ENCODE data around the gene C19orf12. TPM values are rescaled to one million over a fixed set of nuclear protein-coding genes. Genes with fewer than 3 reads are reported as not detected.

Gene C19orf12
- total RNA-seq, 1 experiment from 2014 or later, result 17.5 TPM

DNA sequence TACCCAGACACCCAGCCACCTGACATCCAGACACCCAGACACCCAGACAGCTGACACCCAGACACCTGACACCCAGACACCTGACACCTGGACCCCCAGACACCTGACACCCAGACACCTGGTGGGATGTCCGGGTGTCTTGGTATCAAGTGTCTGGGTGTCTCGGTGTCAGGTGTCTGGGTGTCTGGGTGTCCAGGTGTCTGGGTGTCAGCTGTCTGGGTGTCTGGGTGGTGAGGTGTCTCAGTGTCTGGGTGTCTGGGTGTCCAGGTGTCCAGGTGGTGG is 18.6 kb downstream of the C19orf12 start:
- Histone ChIP-seq H2BK20ac (ENCODE audit: low read depth, low read length, poor library complexity, severe bottlenecking) (no peak overlapping the region), H3T11ph (ENCODE audit: low read length) (no peak overlapping the region), H3K9me3 (ENCODE audit: control insufficient read depth, low read depth, low read length) (no peaks in the 10 kb centered on the region), H2AFZ (ENCODE audit: low read length) (no peak overlapping the region), H3K14ac (ENCODE audit: insufficient read depth, low read length) (no peak overlapping the region), H3K4me1 (ENCODE audit: insufficient read depth, low read length) (no peaks in the 10 kb centered on the region), H4K20me1 (ENCODE audit: control insufficient read depth, insufficient read depth, insufficient read length) (no peaks in the 10 kb centered on the region), H3K79me1 (ENCODE audit: insufficient read depth, low read depth, low read length, poor library complexity, severe bottlenecking) (no peaks in the 10 kb centered on the region), H3K23ac (ENCODE audit: insufficient read length, low read depth, low read length) (no peak overlapping the region), H3K4me2 (ENCODE audit: insufficient read depth, insufficient read length, low read length) (no peak overlapping the region), H4K5ac (ENCODE audit: insufficient read length, low read depth, low read length) (no peak overlapping the region), H2BK15ac (ENCODE audit: low read depth, low read length) (no peak overlapping the region), H4K91ac (ENCODE audit: insufficient read length, low read depth, low read length) (no peak overlapping the region), H3K4ac (ENCODE audit: low read depth, low read length) (no peak overlapping the region), H3K79me2 (ENCODE audit: insufficient read depth, low read length) (no peaks in the 10 kb centered on the region), H2BK120ac (ENCODE audit: low read depth, low read length, poor library complexity, severe bottlenecking) (no peak overlapping the region), H3K23me2 (ENCODE audit: insufficient read length, low read depth, low read length, poor library complexity, severe bottlenecking) (no peaks in the 10 kb centered on the region), H3K18ac (ENCODE audit: insufficient read length, low read depth, low read length) (no peak overlapping the region), H4K8ac (replicated peaks; ENCODE audit: insufficient read length, low read depth, low read length) (no peak overlapping the region), H2BK12ac (ENCODE audit: insufficient read length, low read depth, low read length) (no peak overlapping the region), H3K27ac (ENCODE audit: insufficient read length, low read depth, low read length) (no peak overlapping the region), H3K56ac (ENCODE audit: insufficient read length, low read depth, low read length) (no peak overlapping the region), H3K9ac (ENCODE audit: extremely low read depth, insufficient read length, low read length) (no peak overlapping the region), H2AK5ac (ENCODE audit: insufficient read length, low read length) (no peak overlapping the region), H2BK5ac (ENCODE audit: insufficient read length, low read length) (no peak overlapping the region), H3K27me3 (ENCODE audit: insufficient read depth, low read length) (no peaks in the 10 kb centered on the region)
- Mint-ChIP-seq H3K27me3 (ENCODE audit: low read depth) (no peaks in the 10 kb centered on the region), H3K4me3 (no peak overlapping the region), H3K4me1 (peaks cover 0 to 4% of the 10 kb centered on the region in 2 experiments; a peak in 2 of 4 replicates), H3K27ac (no peak overlapping the region; a peak in 1 of 7 replicates), H3K9me3 (peaks cover 6 to 7% of the 10 kb centered on the region in 2 experiments; a peak in 4 of 5 replicates), H3K36me3 (ENCODE audit: insufficient read depth in 1 of 3, low read depth in 3 of 3) (no peaks in the 10 kb centered on the region; a peak in 1 of 7 replicates)
- no peak for DNase-seq
- TF ChIP-seq, protein P1, sequence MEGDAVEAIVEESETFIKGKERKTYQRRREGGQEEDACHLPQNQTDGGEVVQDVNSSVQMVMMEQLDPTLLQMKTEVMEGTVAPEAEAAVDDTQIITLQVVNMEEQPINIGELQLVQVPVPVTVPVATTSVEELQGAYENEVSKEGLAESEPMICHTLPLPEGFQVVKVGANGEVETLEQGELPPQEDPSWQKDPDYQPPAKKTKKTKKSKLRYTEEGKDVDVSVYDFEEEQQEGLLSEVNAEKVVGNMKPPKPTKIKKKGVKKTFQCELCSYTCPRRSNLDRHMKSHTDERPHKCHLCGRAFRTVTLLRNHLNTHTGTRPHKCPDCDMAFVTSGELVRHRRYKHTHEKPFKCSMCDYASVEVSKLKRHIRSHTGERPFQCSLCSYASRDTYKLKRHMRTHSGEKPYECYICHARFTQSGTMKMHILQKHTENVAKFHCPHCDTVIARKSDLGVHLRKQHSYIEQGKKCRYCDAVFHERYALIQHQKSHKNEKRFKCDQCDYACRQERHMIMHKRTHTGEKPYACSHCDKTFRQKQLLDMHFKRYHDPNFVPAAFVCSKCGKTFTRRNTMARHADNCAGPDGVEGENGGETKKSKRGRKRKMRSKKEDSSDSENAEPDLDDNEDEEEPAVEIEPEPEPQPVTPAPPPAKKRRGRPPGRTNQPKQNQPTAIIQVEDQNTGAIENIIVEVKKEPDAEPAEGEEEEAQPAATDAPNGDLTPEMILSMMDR (conservative IDR thresholded peaks at IDR 0.05), result no peak
- WGBS (ENCODE audit: extremely low coverage, insufficient read length, low lambda C conversion rate), result no CpG with 5 or more reads among the region's 2 CpGs
